Esophagus muscularis mucosa (tissue), 3 donors: ENCODE results near the gene HOXC10.

Experiments
- CTCF ChIP-seq, 3 experiments: fragments of 200-600 bp in 2 of 3; fragments of 450-650 bp in 1 of 3; sonication (generic) in 2 of 3; IDR thresholded peaks; one replicate each; pipeline ENCODE4 v1.5.1; 2017 to 2019; ENCODE audit warnings: antibody characterized with exemption in 3 of 3, mild to moderate bottlenecking in 2 of 3, moderate library complexity in 1 of 3
- POLR2A ChIP-seq: fragments of 450-650 bp; IDR thresholded peaks from one replicate; pipeline ENCODE4 v1.6.1; 2017; ENCODE audit warnings: antibody characterized with exemption, moderate library complexity, mild to moderate bottlenecking, low read depth
- POLR2AphosphoS5 ChIP-seq, 2 donors: sonication (generic); formaldehyde crosslinking; IDR thresholded peaks; one replicate each; pipeline ENCODE4 v1.6.1; 2017; ENCODE audit warnings: antibody characterized with exemption in 2 of 2

DNA sequence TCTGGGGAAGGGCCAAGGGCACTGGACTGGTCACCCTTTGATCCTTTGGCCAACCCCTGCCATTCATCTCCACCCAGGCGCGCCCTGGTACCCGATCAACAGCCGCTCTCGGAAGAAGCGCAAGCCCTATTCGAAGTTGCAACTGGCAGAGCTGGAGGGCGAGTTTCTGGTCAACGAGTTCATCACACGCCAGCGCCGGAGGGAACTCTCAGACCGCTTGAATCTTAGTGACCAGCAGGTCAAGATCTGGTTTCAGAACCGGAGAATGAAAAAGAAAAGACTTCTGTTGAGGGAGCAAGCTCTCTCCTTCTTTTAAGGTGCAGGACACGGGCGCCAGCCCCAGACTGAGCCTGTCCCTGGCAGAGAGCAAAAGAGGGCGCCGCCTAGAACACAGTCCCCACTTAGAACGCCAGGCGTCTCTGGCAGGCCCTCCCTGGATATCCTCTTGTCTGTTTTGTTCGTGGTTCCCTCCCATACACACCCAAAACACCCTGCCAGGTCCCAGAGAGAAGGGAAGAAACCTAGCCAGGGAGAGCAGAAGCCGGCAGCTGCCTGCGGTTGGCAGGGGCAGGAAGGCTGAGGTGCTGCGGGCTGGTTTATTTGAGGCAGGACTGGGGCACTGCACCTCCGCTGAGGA is 28.6 kb upstream of the HOXC10 start:
- TF ChIP-seq POLR2AphosphoS5 (IDR thresholded peaks at IDR 0.05) (no peak), CTCF (IDR thresholded peaks at IDR 0.05) (no peak), POLR2A (no peak)
